GM12878 (cell line): ENCODE data around the gene ANO3.

ENCODE experiments used
- CEBPB ChIP-seq, 2 experiments: fragments of 150-350 bp in 1 of 2; IDR thresholded peaks; 2 replicates each; pipeline ENCODE4 v1.6.1; 2012 to 2014; ENCODE audit warnings: low read depth in 2 of 2, low read length in 2 of 2, borderline replicate concordance in 1 of 2, inconsistent platforms in 1 of 2
- EZH2 ChIP-seq: IDR thresholded peaks from 2 replicates; pipeline ENCODE4 v1.6.1; 2012; ENCODE audit warnings: low read depth, mild to moderate bottlenecking, control low read depth, inconsistent platforms, low read length, borderline replicate concordance; ENCODE audit not compliant: control insufficient read depth
- HDAC2 ChIP-seq: fragments of 200-600 bp; sonication (generic); IDR thresholded peaks from 2 replicates; pipeline ENCODE4 v1.6.1; 2017
- HDAC6 ChIP-seq: fragments of 200-600 bp; sonication (generic); IDR thresholded peaks from one replicate; pipeline ENCODE4 v1.8.0; 2017; ENCODE audit warnings: antibody characterized with exemption; ENCODE audit not compliant: unreplicated experiment
- POLR2A ChIP-seq: IDR thresholded peaks from 2 replicates; pipeline ENCODE4 v1.6.1; 2011; ENCODE audit warnings: low read depth, mild to moderate bottlenecking, low read length
- RFX5 ChIP-seq: IDR thresholded peaks from 2 replicates; pipeline ENCODE4 v1.6.1; 2011; ENCODE audit warnings: low read depth, low read length, improper control_type of control experiment
- SMAD1 ChIP-seq: fragments of 450-650 bp; IDR thresholded peaks from 2 replicates; pipeline ENCODE4 v1.6.1; 2018; ENCODE audit warnings: mild to moderate bottlenecking, low read depth; ENCODE audit not compliant: partially characterized antibody
- TF ChIP-seq, protein P1 (sequence below): fragments of 450-650 bp; IDR thresholded peaks from 2 replicates; pipeline ENCODE4 v1.6.1; 2017; ENCODE audit warnings: mild to moderate bottlenecking
- TF ChIP-seq, protein P2 (sequence below): IDR thresholded peaks from 2 replicates; pipeline ENCODE4 v1.6.1; 2012; ENCODE audit warnings: low read depth, low read length, improper control_type of control experiment
- TF ChIP-seq, protein P3 (sequence below), 3 experiments: IDR thresholded peaks in 2 of 3; conservative IDR thresholded peaks in 1 of 3; 2 replicates each; pipeline ENCODE4 v1.5.1; 2011; ENCODE audit warnings: low read depth in 3 of 3, low read length in 3 of 3, mild to moderate bottlenecking in 3 of 3, control low read depth in 2 of 3, moderate library complexity in 2 of 3, inconsistent platforms in 1 of 3, mixed read lengths in 1 of 3; ENCODE audit not compliant: control insufficient read depth in 2 of 3, insufficient read depth in 1 of 3; ENCODE audit errors: extremely low read depth in 1 of 3

DNA sequence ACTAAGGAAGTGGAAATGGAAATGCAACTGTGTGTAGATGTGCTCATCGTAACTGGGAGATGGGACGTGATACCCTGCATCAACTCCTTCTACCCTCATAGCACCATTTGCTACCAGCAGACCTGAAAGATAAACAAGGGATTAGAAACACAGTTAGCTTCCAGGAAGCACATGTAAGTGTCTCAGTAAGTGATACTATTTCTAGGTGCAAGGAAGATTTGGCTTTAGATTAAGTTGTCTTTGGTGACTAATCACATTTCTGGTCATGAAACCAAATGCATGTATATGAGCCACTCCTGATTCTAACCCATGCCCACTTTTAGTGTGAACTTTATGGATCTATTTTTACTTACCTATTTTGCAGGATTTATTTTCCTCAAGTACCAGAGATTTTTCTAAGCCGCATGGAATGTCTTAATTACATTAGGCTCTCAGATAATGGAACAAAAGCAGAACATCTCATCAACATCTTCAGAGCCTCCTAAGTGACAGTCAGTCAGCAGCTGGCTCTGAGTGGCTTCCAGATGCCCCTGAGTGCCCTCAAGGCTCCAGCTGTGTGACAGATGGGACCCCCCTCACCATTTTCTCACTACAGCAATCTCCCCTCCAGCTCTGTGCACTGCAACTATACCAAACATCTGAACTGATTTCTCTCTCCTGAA, 368.8 kb downstream of the ANO3 start:
- no peak for TF ChIP-seq SMAD1
- no peak for TF ChIP-seq EZH2
- TF ChIP-seq, protein P1, sequence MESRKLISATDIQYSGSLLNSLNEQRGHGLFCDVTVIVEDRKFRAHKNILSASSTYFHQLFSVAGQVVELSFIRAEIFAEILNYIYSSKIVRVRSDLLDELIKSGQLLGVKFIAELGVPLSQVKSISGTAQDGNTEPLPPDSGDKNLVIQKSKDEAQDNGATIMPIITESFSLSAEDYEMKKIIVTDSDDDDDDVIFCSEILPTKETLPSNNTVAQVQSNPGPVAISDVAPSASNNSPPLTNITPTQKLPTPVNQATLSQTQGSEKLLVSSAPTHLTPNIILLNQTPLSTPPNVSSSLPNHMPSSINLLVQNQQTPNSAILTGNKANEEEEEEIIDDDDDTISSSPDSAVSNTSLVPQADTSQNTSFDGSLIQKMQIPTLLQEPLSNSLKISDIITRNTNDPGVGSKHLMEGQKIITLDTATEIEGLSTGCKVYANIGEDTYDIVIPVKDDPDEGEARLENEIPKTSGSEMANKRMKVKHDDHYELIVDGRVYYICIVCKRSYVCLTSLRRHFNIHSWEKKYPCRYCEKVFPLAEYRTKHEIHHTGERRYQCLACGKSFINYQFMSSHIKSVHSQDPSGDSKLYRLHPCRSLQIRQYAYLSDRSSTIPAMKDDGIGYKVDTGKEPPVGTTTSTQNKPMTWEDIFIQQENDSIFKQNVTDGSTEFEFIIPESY, result no peak
- TF ChIP-seq HDAC2, result no peak
- no peak for TF ChIP-seq POLR2A
- TF ChIP-seq, protein P2, sequence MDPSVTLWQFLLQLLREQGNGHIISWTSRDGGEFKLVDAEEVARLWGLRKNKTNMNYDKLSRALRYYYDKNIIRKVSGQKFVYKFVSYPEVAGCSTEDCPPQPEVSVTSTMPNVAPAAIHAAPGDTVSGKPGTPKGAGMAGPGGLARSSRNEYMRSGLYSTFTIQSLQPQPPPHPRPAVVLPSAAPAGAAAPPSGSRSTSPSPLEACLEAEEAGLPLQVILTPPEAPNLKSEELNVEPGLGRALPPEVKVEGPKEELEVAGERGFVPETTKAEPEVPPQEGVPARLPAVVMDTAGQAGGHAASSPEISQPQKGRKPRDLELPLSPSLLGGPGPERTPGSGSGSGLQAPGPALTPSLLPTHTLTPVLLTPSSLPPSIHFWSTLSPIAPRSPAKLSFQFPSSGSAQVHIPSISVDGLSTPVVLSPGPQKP, result no peak
- TF ChIP-seq, protein P3, sequence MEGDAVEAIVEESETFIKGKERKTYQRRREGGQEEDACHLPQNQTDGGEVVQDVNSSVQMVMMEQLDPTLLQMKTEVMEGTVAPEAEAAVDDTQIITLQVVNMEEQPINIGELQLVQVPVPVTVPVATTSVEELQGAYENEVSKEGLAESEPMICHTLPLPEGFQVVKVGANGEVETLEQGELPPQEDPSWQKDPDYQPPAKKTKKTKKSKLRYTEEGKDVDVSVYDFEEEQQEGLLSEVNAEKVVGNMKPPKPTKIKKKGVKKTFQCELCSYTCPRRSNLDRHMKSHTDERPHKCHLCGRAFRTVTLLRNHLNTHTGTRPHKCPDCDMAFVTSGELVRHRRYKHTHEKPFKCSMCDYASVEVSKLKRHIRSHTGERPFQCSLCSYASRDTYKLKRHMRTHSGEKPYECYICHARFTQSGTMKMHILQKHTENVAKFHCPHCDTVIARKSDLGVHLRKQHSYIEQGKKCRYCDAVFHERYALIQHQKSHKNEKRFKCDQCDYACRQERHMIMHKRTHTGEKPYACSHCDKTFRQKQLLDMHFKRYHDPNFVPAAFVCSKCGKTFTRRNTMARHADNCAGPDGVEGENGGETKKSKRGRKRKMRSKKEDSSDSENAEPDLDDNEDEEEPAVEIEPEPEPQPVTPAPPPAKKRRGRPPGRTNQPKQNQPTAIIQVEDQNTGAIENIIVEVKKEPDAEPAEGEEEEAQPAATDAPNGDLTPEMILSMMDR (IDR thresholded peaks at IDR 0.05 in 2 of 3, conservative IDR thresholded peaks at IDR 0.05 in 1 of 3; ENCODE audit: control insufficient read depth in 2 of 3, extremely low read depth in 1 of 3, insufficient read depth in 1 of 3, low read depth in 3 of 3, low read length in 3 of 3), result no peak
- TF ChIP-seq HDAC6, result no peak
- no peak for TF ChIP-seq RFX5
- no peak for TF ChIP-seq CEBPB (IDR thresholded peaks at IDR 0.05; ENCODE audit: borderline replicate concordance in 1 of 2, low read depth in 2 of 2, low read length in 2 of 2)
